ENCODE data around the gene RALGAPA2. TPM values are rescaled to one million over a fixed set of nuclear protein-coding genes. Genes with fewer than 3 reads are reported as not detected.
A peak's percentile ranks its signal among the peaks of the same experiment; 100 is the strongest.

The RALGAPA2 gene
- total and polyA plus RNA-seq, 2 of the 13 experiments (the other 11 are each of a cell fraction or from before 2014, with no cell fraction given): 13.8 to 17.7 TPM

GRCh38 chr20:20712474-20713243, at the start of gene RALGAPA2 (continued):
- TF ChIP-seq CEBPZ (IDR thresholded peaks at IDR 0.05; ENCODE audit: low read length) (no peak), ZBED4 (CRISPR knock-in tag; IDR thresholded peaks at IDR 0.05; ENCODE audit: borderline replicate concordance) (peak; percentile 26), ZBTB7A (CRISPR knock-in tag; IDR thresholded peaks at IDR 0.05) (peak; percentile 25; the same call in 1 of the 2 replicates), NFE2 (CRISPR knock-in tag; IDR thresholded peaks at IDR 0.05) (no peak), ZNF639 (CRISPR knock-in tag; conservative IDR thresholded peaks at IDR 0.05) (no peak; the same call in 1 of the 2 replicates), CENPX (CRISPR knock-in tag; IDR thresholded peaks at IDR 0.05) (no peak), GMEB2 (CRISPR knock-in tag; IDR thresholded peaks at IDR 0.05; ENCODE audit: low read depth) (peak; percentile 98), MAFK (conservative IDR thresholded peaks at IDR 0.05 in 1 of 2, IDR thresholded peaks at IDR 0.05 in 1 of 2; ENCODE audit: low read length in 2 of 2) (no peak), TSC22D2 (CRISPR knock-in tag; IDR thresholded peaks at IDR 0.05; ENCODE audit: borderline replicate concordance) (peak; percentile 80; the same call in 1 of the 2 replicates), PRMT3 (CRISPR knock-in tag; IDR thresholded peaks at IDR 0.05; ENCODE audit: borderline replicate concordance, low read depth) (no peak), KLF15 (CRISPR knock-in tag; IDR thresholded peaks at IDR 0.05; ENCODE audit: borderline replicate concordance) (0 out of 2 replicates have a peak, but pooled peaks have one; percentile 47), NR2F6 (IDR thresholded peaks at IDR 0.05) (peak; percentile 80), NR2F6 (CRISPR knock-in tag; IDR thresholded peaks at IDR 0.05) (peak; percentile 78), ZNF598 (CRISPR knock-in tag; IDR thresholded peaks at IDR 0.05; ENCODE audit: borderline replicate concordance) (peak; percentile 79), ZSCAN25 (CRISPR knock-in tag; IDR thresholded peaks at IDR 0.05) (no peak), ZFAT (CRISPR knock-in tag; conservative IDR thresholded peaks at IDR 0.05) (no peak)

Measured in HepG2 (cell line).